BJ (cell line): Measurements from ENCODE around the gene SETD2. TPM values are rescaled to one million over a fixed set of nuclear protein-coding genes. Genes with fewer than 3 reads are reported as not detected.
"Not testable (repeated sequence)": the region's sequence is repeated elsewhere in the genome, so short reads cannot be mapped to it uniquely, and the experiment has no call there.

Experiments used
- CTCF ChIA-PET: fragments of 350-600 bp; formaldehyde crosslinking; extraction: SDS; loops from one replicate; lab custom pipeline; 2021; ENCODE audit warnings: antibody characterized with exemption, inconsistent platforms; lab: Yijun Ruan, JAX
- POLR2A ChIA-PET: fragments of 300-600 bp; sonication (Branson Sonifier 250); formaldehyde crosslinking; extraction: SDS; loops from one replicate; lab custom pipeline; 2021; ENCODE audit warnings: antibody characterized with exemption; lab: Charles Lee
- DNase-seq: peaks from one replicate; pipeline ENCODE4 v3.0.0-alpha.2; 2011; ENCODE audit warnings: low read depth
- H3K27me3 ChIP-seq: 2 replicates; pipeline ENCODE4 v1.6.0; 2011; ENCODE audit warnings: low read length; ENCODE audit not compliant: control insufficient read depth, insufficient read depth
- H3K36me3 ChIP-seq: 2 replicates; pipeline ENCODE4 v1.5.1; 2011; ENCODE audit warnings: low read length; ENCODE audit not compliant: control insufficient read depth, insufficient read depth
- H3K4me3 ChIP-seq: 2 replicates; pipeline ENCODE4 v1.5.1; 2011; ENCODE audit warnings: low read depth, mild to moderate bottlenecking, control low read depth, low read length
- polyA plus RNA-seq: library from polyadenylated mRNA; depleted of rRNA; stranded (reverse); fragments of >200 nt; gene quantifications from 2 replicates; pipeline ENCODE4 v1.2.3, GENCODE V29; 2011
- TF ChIP-seq, protein P1 (sequence below): IDR thresholded peaks from 2 replicates; pipeline ENCODE4 v1.5.1; 2011; ENCODE audit warnings: low read depth, mild to moderate bottlenecking, control low read depth, inconsistent platforms, low read length, moderate library complexity; ENCODE audit not compliant: insufficient read depth

The SETD2 gene
- polyA plus RNA-seq, 1 experiment: 12.9 TPM

DNA sequence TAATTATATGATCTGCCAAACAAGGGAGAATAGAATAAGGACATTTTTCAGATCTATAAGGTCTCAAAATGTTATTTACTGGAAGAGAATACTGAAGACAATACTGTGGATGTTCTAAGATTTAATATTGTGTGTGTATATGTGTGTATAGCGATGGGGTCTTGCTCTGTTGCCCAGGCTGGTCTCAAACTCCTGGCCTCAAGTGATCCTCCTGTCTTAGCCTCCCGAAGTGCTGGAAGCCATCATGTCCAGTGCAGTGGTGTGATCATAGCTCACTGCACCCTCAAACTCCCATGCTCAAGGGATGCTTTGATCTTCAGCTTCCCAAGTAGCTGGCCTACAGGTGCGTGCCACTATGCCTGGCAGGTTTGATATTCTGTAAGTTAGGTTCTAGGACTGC lies 93.1 kb downstream of the SETD2 start:
- CTCF ChIA-PET: no interaction called here

DNA sequence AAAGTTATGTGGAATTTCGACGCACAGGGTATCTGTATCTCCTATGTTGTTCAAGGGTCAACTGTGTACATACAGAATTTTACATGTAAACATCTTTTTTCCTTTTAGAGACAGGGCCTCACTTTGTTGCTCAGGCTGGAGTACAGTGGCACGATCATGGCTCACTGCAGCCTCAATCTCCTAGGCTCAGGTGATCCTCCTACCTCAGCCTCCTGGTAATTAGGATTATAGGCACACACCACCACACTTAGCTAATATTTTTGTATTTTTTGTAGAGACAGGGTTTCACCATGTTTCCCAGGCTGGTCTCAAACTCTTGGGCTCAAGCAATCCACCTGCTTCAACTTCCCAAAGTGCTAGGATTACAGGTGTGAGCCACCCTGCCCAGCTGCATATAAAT lies 97.7 kb downstream of the SETD2 start:
- H3K27me3 ChIP-seq, H3K4me3 ChIP-seq, POLR2A ChIA-PET, H3K36me3 ChIP-seq, DNase-seq: not testable (repeated sequence)
- CTCF ChIA-PET: interaction anchor here (0.6 kb wide), 1 partner anchor 258 kb away, joined by 3 read pairs; no protein-coding TSS in a partner anchor

More for the DNA sequence above, 93.1 kb downstream of the SETD2 start:
- no peak for DNase-seq
- Histone ChIP-seq H3K36me3 (peaks cover 1% of the 10 kb centered on the region; the same call in 1 of the 2 replicates), H3K27me3 (no peaks in the 10 kb centered on the region), H3K4me3 (no peak overlapping the region)
- TF ChIP-seq, protein P1, sequence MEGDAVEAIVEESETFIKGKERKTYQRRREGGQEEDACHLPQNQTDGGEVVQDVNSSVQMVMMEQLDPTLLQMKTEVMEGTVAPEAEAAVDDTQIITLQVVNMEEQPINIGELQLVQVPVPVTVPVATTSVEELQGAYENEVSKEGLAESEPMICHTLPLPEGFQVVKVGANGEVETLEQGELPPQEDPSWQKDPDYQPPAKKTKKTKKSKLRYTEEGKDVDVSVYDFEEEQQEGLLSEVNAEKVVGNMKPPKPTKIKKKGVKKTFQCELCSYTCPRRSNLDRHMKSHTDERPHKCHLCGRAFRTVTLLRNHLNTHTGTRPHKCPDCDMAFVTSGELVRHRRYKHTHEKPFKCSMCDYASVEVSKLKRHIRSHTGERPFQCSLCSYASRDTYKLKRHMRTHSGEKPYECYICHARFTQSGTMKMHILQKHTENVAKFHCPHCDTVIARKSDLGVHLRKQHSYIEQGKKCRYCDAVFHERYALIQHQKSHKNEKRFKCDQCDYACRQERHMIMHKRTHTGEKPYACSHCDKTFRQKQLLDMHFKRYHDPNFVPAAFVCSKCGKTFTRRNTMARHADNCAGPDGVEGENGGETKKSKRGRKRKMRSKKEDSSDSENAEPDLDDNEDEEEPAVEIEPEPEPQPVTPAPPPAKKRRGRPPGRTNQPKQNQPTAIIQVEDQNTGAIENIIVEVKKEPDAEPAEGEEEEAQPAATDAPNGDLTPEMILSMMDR: no peak
- POLR2A ChIA-PET: no interaction called here

- TF ChIP-seq, protein P1: no peak
- peaks cover 1% of the 10 kb centered on the region; the same call in 1 of the 2 replicates for H3K36me3 ChIP-seq
- no peak for DNase-seq
- H3K27me3 ChIP-seq: no peaks in the 10 kb centered on the region
- ChIA-PET CTCF (interaction anchor here (0.6 kb wide), 1 partner anchor 259 kb away, joined by 3 read pairs; no protein-coding TSS in a partner anchor), POLR2A (no interaction called here)
- H3K4me3 ChIP-seq: no peak overlapping the region
Measured at GRCh38 chr3:47065681-47066080, 98.2 kb downstream of the SETD2 start.

DNA sequence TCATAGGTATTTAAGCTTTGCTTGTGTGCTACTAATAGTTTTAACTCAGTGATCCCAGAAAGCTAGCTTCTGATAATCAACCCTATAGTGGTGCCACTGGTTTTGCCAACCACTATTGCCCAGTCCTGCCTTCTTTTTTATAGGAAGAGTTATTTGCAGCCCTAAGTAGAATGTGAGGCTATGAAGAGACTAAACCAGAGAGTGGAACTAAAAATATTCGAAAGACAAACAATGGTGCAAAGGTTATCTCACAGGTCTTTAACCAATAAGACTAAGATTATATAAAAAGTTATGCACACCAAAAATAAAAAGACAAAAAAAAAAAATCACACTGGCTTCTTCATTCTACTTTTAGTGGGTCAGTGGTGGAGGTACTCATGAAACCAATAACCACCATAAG lies 98.9 kb downstream of the SETD2 start:
- no peak overlapping the region for H3K4me3 ChIP-seq
- CTCF ChIA-PET: no interaction called here
- POLR2A ChIA-PET: no interaction called here

GRCh38 chr3:47057212-47057671 lies 106.7 kb downstream of the SETD2 start:
- POLR2A ChIA-PET: no interaction called here
- DNase-seq: no peak
- Histone ChIP-seq H3K4me3 (no peak overlapping the region), H3K36me3 (peaks cover 6% of the 10 kb centered on the region), H3K27me3 (no peaks in the 10 kb centered on the region)
- TF ChIP-seq, protein P1: no peak
- CTCF ChIA-PET: no interaction called here

More for the DNA sequence above, 98.9 kb downstream of the SETD2 start:
- no peak for DNase-seq
- Histone ChIP-seq H3K27me3 (no peaks in the 10 kb centered on the region), H3K36me3 (peaks cover 1% of the 10 kb centered on the region; the same call in 1 of the 2 replicates)
- TF ChIP-seq, protein P1: no peak

- ChIA-PET CTCF (no interaction called here), POLR2A (no interaction called here)
Measured at GRCh38 chr3:47056705-47057104, 107.2 kb downstream of the SETD2 start.

More at GRCh38 chr3:47056705-47057104, 107.2 kb downstream of the SETD2 start:
- TF ChIP-seq, protein P1: no peak
- H3K4me3 ChIP-seq: no peak overlapping the region
- DNase-seq: no peak
- H3K27me3 ChIP-seq: no peaks in the 10 kb centered on the region
- H3K36me3 ChIP-seq: peaks cover 6% of the 10 kb centered on the region
